Liver (tissue), 3 donors: ENCODE measurements around the gene UBE3B.

Experiments
- EGR1 ChIP-seq, 2 donors: IDR thresholded peaks; 2 replicates each; pipeline ENCODE4 v1.6.1; 2016 to 2018; ENCODE audit warnings: antibody characterized with exemption in 2 of 2, low read depth in 2 of 2
- GABPA ChIP-seq, 2 donors: IDR thresholded peaks in 1 of 2; conservative IDR thresholded peaks in 1 of 2; 2 replicates each; pipeline ENCODE4 v1.6.1; 2016; ENCODE audit warnings: antibody characterized with exemption in 2 of 2, mild to moderate bottlenecking in 1 of 2, moderate library complexity in 1 of 2
- HNF4G ChIP-seq: IDR thresholded peaks from 2 replicates; pipeline ENCODE4 v1.6.1; 2016; ENCODE audit warnings: antibody characterized with exemption
- MAX ChIP-seq: IDR thresholded peaks from 2 replicates; pipeline ENCODE4 v1.6.1; 2016; ENCODE audit warnings: antibody characterized with exemption
- NR2F2 ChIP-seq: IDR thresholded peaks from 2 replicates; pipeline ENCODE4 v1.6.1; 2016; ENCODE audit warnings: antibody characterized with exemption
- RAD21 ChIP-seq, 2 donors: IDR thresholded peaks; 2 replicates each; pipeline ENCODE4 v1.6.1; 2016; ENCODE audit warnings: antibody characterized with exemption in 2 of 2, mild to moderate bottlenecking in 2 of 2
- SP1 ChIP-seq: IDR thresholded peaks from 2 replicates; pipeline ENCODE4 v1.6.1; 2018; ENCODE audit warnings: antibody characterized with exemption, mild to moderate bottlenecking
- TAF1 ChIP-seq: conservative IDR thresholded peaks from 2 replicates; pipeline ENCODE4 v1.6.1; 2016; ENCODE audit warnings: antibody characterized with exemption, mild to moderate bottlenecking
- YY1 ChIP-seq: IDR thresholded peaks from 2 replicates; pipeline ENCODE4 v1.6.1; 2016; ENCODE audit warnings: antibody characterized with exemption, mild to moderate bottlenecking
- ZBTB33 ChIP-seq: IDR thresholded peaks from 2 replicates; pipeline ENCODE4 v1.6.1; 2016; ENCODE audit warnings: antibody characterized with exemption
- TF ChIP-seq, protein P1 (sequence below): fragments of 150-350 bp; IDR thresholded peaks from 2 replicates; pipeline ENCODE4 v1.5.1; 2017; ENCODE audit warnings: improper control_type of control experiment, low read depth, low read length; ENCODE audit not compliant: missing input control
- TF ChIP-seq, protein P2 (sequence below): IDR thresholded peaks from 2 replicates; pipeline ENCODE4 v1.6.1; 2016; ENCODE audit warnings: antibody characterized with exemption, mild to moderate bottlenecking
- donor health status: healthy.
- donor health status: healthy.

GRCh38 chr12:109439181-109439580 lies 38.3 kb upstream of the UBE3B start:
- TF ChIP-seq, protein P1, sequence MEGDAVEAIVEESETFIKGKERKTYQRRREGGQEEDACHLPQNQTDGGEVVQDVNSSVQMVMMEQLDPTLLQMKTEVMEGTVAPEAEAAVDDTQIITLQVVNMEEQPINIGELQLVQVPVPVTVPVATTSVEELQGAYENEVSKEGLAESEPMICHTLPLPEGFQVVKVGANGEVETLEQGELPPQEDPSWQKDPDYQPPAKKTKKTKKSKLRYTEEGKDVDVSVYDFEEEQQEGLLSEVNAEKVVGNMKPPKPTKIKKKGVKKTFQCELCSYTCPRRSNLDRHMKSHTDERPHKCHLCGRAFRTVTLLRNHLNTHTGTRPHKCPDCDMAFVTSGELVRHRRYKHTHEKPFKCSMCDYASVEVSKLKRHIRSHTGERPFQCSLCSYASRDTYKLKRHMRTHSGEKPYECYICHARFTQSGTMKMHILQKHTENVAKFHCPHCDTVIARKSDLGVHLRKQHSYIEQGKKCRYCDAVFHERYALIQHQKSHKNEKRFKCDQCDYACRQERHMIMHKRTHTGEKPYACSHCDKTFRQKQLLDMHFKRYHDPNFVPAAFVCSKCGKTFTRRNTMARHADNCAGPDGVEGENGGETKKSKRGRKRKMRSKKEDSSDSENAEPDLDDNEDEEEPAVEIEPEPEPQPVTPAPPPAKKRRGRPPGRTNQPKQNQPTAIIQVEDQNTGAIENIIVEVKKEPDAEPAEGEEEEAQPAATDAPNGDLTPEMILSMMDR, result no peak
- no peak for TF ChIP-seq YY1
- no peak for TF ChIP-seq NR2F2
- no peak for TF ChIP-seq MAX
- TF ChIP-seq SP1, result no peak
- TF ChIP-seq EGR1 (IDR thresholded peaks at IDR 0.05; ENCODE audit: low read depth in 2 of 2), result no peak
- TF ChIP-seq HNF4G, result no peak
- no peak for TF ChIP-seq ZBTB33
- TF ChIP-seq, protein P2, sequence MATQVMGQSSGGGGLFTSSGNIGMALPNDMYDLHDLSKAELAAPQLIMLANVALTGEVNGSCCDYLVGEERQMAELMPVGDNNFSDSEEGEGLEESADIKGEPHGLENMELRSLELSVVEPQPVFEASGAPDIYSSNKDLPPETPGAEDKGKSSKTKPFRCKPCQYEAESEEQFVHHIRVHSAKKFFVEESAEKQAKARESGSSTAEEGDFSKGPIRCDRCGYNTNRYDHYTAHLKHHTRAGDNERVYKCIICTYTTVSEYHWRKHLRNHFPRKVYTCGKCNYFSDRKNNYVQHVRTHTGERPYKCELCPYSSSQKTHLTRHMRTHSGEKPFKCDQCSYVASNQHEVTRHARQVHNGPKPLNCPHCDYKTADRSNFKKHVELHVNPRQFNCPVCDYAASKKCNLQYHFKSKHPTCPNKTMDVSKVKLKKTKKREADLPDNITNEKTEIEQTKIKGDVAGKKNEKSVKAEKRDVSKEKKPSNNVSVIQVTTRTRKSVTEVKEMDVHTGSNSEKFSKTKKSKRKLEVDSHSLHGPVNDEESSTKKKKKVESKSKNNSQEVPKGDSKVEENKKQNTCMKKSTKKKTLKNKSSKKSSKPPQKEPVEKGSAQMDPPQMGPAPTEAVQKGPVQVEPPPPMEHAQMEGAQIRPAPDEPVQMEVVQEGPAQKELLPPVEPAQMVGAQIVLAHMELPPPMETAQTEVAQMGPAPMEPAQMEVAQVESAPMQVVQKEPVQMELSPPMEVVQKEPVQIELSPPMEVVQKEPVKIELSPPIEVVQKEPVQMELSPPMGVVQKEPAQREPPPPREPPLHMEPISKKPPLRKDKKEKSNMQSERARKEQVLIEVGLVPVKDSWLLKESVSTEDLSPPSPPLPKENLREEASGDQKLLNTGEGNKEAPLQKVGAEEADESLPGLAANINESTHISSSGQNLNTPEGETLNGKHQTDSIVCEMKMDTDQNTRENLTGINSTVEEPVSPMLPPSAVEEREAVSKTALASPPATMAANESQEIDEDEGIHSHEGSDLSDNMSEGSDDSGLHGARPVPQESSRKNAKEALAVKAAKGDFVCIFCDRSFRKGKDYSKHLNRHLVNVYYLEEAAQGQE, result no peak
- TF ChIP-seq TAF1, result no peak
- no peak for TF ChIP-seq RAD21 (IDR thresholded peaks at IDR 0.05)
- no peak for TF ChIP-seq GABPA (IDR thresholded peaks at IDR 0.05 in 1 of 2, conservative IDR thresholded peaks at IDR 0.05 in 1 of 2)
